H9 (cell line): Measurements from ENCODE around the gene BRICD5. TPM values are rescaled to one million over a fixed set of nuclear protein-coding genes. Genes with fewer than 3 reads are reported as not detected.

Experiments
- DNase-seq: peaks from one replicate; pipeline ENCODE4 v3.0.0-alpha.2; 2017
- H2AFZ ChIP-seq: one replicate; pipeline ENCODE4 v1.6.1; 2013; ENCODE audit warnings: mild to moderate bottlenecking, low read length, control low read depth, moderate library complexity
- H2AK5ac ChIP-seq: 2 replicates; pipeline ENCODE4 v1.6.1; 2013; ENCODE audit warnings: low read length, control low read depth, mixed read lengths; ENCODE audit not compliant: insufficient read length
- H2BK120ac ChIP-seq: one replicate; pipeline ENCODE4 v1.6.1; 2013; ENCODE audit warnings: low read depth, mild to moderate bottlenecking, low read length, control low read depth, inconsistent platforms; ENCODE audit not compliant: poor library complexity, severe bottlenecking
- H2BK12ac ChIP-seq: 2 replicates; pipeline ENCODE4 v1.6.1; 2013; ENCODE audit warnings: low read length, control low read depth, mixed read lengths, low read depth; ENCODE audit not compliant: insufficient read length
- H2BK15ac ChIP-seq: 2 replicates; pipeline ENCODE4 v1.6.1; 2013; ENCODE audit warnings: low read depth, low read length, control low read depth
- H2BK20ac ChIP-seq: one replicate; pipeline ENCODE4 v1.6.1; 2013; ENCODE audit warnings: low read depth, mild to moderate bottlenecking, low read length, control low read depth, inconsistent platforms; ENCODE audit not compliant: poor library complexity, severe bottlenecking
- H2BK5ac ChIP-seq: 2 replicates; pipeline ENCODE4 v1.6.1; 2013; ENCODE audit warnings: low read length, control low read depth, mixed read lengths; ENCODE audit not compliant: insufficient read length
- H3K14ac ChIP-seq: 2 replicates; pipeline ENCODE4 v1.6.1; 2013; ENCODE audit warnings: low read length, control low read depth; ENCODE audit not compliant: insufficient read depth
- H3K18ac ChIP-seq: 2 replicates; pipeline ENCODE4 v1.6.1; 2013; ENCODE audit warnings: low read depth, mild to moderate bottlenecking, mixed read lengths, low read length, control low read depth; ENCODE audit not compliant: insufficient read length
- H3K23ac ChIP-seq: 2 replicates; pipeline ENCODE4 v1.6.1; 2013; ENCODE audit warnings: low read length, control low read depth, mixed read lengths, low read depth; ENCODE audit not compliant: insufficient read length
- H3K23me2 ChIP-seq: 2 replicates; pipeline ENCODE4 v1.6.1; 2013; ENCODE audit warnings: low read depth, mild to moderate bottlenecking, mixed read lengths, low read length, control low read depth; ENCODE audit not compliant: insufficient read length, poor library complexity, severe bottlenecking
- H3K27ac ChIP-seq: 2 replicates; pipeline ENCODE4 v1.5.1; 2013; ENCODE audit warnings: low read length, control low read depth, mixed read lengths, low read depth; ENCODE audit not compliant: insufficient read length
- H3K27me3 ChIP-seq: 2 replicates; pipeline ENCODE4 v1.6.1; 2013; ENCODE audit warnings: low read length, control low read depth, inconsistent platforms; ENCODE audit not compliant: insufficient read depth
- H3K4ac ChIP-seq: 2 replicates; pipeline ENCODE4 v1.6.1; 2013; ENCODE audit warnings: low read depth, mild to moderate bottlenecking, control low read depth, inconsistent platforms, low read length, moderate library complexity
- H3K4me1 ChIP-seq: 2 replicates; pipeline ENCODE4 v1.6.1; 2013; ENCODE audit warnings: low read length, control low read depth, inconsistent platforms; ENCODE audit not compliant: insufficient read depth
- H3K4me2 ChIP-seq: 2 replicates; pipeline ENCODE4 v1.6.1; 2013; ENCODE audit warnings: low read length, control low read depth, mixed read lengths; ENCODE audit not compliant: insufficient read length, insufficient read depth
- H3K56ac ChIP-seq: 2 replicates; pipeline ENCODE4 v1.6.1; 2013; ENCODE audit warnings: low read depth, mild to moderate bottlenecking, mixed read lengths, low read length, control low read depth; ENCODE audit not compliant: insufficient read length
- H3K79me1 ChIP-seq: 2 replicates; pipeline ENCODE4 v1.6.1; 2013; ENCODE audit warnings: low read depth, mild to moderate bottlenecking, moderate library complexity, low read length, control low read depth, inconsistent platforms; ENCODE audit not compliant: insufficient read depth, poor library complexity, severe bottlenecking
- H3K79me2 ChIP-seq: 2 replicates; pipeline ENCODE4 v1.6.1; 2013; ENCODE audit warnings: low read length, control low read depth, inconsistent platforms; ENCODE audit not compliant: insufficient read depth
- H3K9ac ChIP-seq: 2 replicates; pipeline ENCODE4 v1.6.1; 2013; ENCODE audit warnings: low read length, control low read depth, mixed read lengths; ENCODE audit not compliant: insufficient read length; ENCODE audit errors: extremely low read depth
- H3K9me3 ChIP-seq: one replicate; pipeline ENCODE4 v1.6.1; 2013; ENCODE audit warnings: low read depth, low read length, inconsistent platforms; ENCODE audit not compliant: control insufficient read depth
- H3T11ph ChIP-seq: one replicate; pipeline ENCODE4 v1.6.1; 2013; ENCODE audit warnings: mild to moderate bottlenecking, low read length, control low read depth, inconsistent platforms
- H4K20me1 ChIP-seq: one replicate; pipeline ENCODE4 v1.6.1; 2013; ENCODE audit not compliant: control insufficient read depth, insufficient read length, insufficient read depth
- H4K5ac ChIP-seq: 2 replicates; pipeline ENCODE4 v1.6.1; 2013; ENCODE audit warnings: low read depth, mild to moderate bottlenecking, mixed read lengths, low read length, control low read depth; ENCODE audit not compliant: insufficient read length
- H4K8ac ChIP-seq: replicated peaks from 2 replicates; pipeline ENCODE4 v1.6.1; 2013; ENCODE audit warnings: low read length, control low read depth, mixed read lengths, low read depth; ENCODE audit not compliant: insufficient read length
- H4K91ac ChIP-seq: 2 replicates; pipeline ENCODE4 v1.6.1; 2013; ENCODE audit warnings: low read depth, mild to moderate bottlenecking, moderate library complexity, mixed read lengths, low read length, control low read depth; ENCODE audit not compliant: insufficient read length
- H3K27ac Mint-ChIP-seq, 3 experiments: 2 replicates in 2 of 3; 3 replicates in 1 of 3; pipeline ENCODE4 v1.8.0; 2020 to 2021; ENCODE audit warnings: mixed read lengths in 3 of 3, mild to moderate bottlenecking in 1 of 3, moderate library complexity in 1 of 3
- H3K27me3 Mint-ChIP-seq: 2 replicates; pipeline ENCODE4 v1.8.0; 2021; ENCODE audit warnings: low read depth, mild to moderate bottlenecking, moderate library complexity, mixed read lengths
- H3K36me3 Mint-ChIP-seq, 3 experiments: 2 replicates in 2 of 3; 3 replicates in 1 of 3; pipeline ENCODE4 v1.8.0; 2020 to 2021; ENCODE audit warnings: low read depth in 3 of 3, mixed read lengths in 3 of 3; ENCODE audit not compliant: insufficient read depth in 1 of 3
- H3K4me1 Mint-ChIP-seq, 2 experiments: 2 replicates each; pipeline ENCODE4 v1.8.0; 2020; ENCODE audit warnings: mixed read lengths in 2 of 2
- H3K4me3 Mint-ChIP-seq, 2 experiments: 2 replicates in 1 of 2; 3 replicates in 1 of 2; pipeline ENCODE4 v1.8.0; 2020 to 2021; ENCODE audit warnings: mild to moderate bottlenecking in 2 of 2, mixed read lengths in 2 of 2, moderate library complexity in 1 of 2
- H3K9me3 Mint-ChIP-seq, 2 experiments: 2 replicates in 1 of 2; 3 replicates in 1 of 2; pipeline ENCODE4 v1.8.0; 2020; ENCODE audit warnings: mild to moderate bottlenecking in 2 of 2, mixed read lengths in 2 of 2, moderate library complexity in 1 of 2
- CTCF ChIP-seq: fragments of 200-600 bp; sonication (generic); conservative IDR thresholded peaks from 3 replicates; pipeline ENCODE4 v1.8.0; 2021; ENCODE audit warnings: antibody characterized with exemption, mild to moderate bottlenecking
- WGBS: extraction: QIAGEN DNeasy Blood & Tissue Kit; methylation state at CpG from one replicate; pipeline ENCODE4 v1.1.7; 2013; ENCODE audit warnings: missing lambda C conversion rate, low lambda C conversion rate, mixed read lengths; ENCODE audit not compliant: insufficient read length; ENCODE audit errors: extremely low coverage; 5-methylcytosine and 5-hydroxymethylcytosine counted together
- total RNA-seq: library from RNA; stranded (reverse); gene quantifications from 2 replicates; pipeline ENCODE4 v1.2.1, GENCODE V29; 2021

The BRICD5 gene
- total RNA-seq, 1 experiment from 2014 or later, result 11.9 TPM

GRCh38 chr16:2186064-2186463 is 24.6 kb downstream of the BRICD5 start:
- no peaks in the 10 kb centered on the region for H3K4me1 ChIP-seq
- no peak for TF ChIP-seq CTCF
- no peak overlapping the region for H2AK5ac ChIP-seq
- H3K9ac ChIP-seq, result no peak overlapping the region
- no peak overlapping the region for H2BK12ac ChIP-seq
- no peak overlapping the region for H4K91ac ChIP-seq
- H3K27ac ChIP-seq, result no peak overlapping the region
- DNase-seq, result no peak
- no peak overlapping the region for H3K4me3 Mint-ChIP-seq
- no peaks in the 10 kb centered on the region; the same call in 1 of the 2 replicates for H3K27me3 Mint-ChIP-seq
- no peak overlapping the region for H4K8ac ChIP-seq
- no peaks in the 10 kb centered on the region for H3K9me3 ChIP-seq
- H3K4me2 ChIP-seq, result no peak overlapping the region
- no peak overlapping the region; a peak in 1 of 7 replicates for H3K27ac Mint-ChIP-seq
- no peaks in the 10 kb centered on the region for H3K9me3 Mint-ChIP-seq
- H3K23ac ChIP-seq, result no peak overlapping the region
- no peak overlapping the region for H2BK120ac ChIP-seq
- H4K20me1 ChIP-seq, result peaks cover 3% of the 10 kb centered on the region
- H3K4me1 Mint-ChIP-seq, result peaks cover 3 to 9% of the 10 kb centered on the region in 2 experiments
- H4K5ac ChIP-seq, result no peak overlapping the region
- no peak overlapping the region for H3K14ac ChIP-seq
- peaks cover 0 to 9% (median 4%) of the 10 kb centered on the region in 3 experiments; a peak in 3 of 7 replicates for H3K36me3 Mint-ChIP-seq
- no CpG with 5 or more reads among the region's 13 CpGs for WGBS
- H2BK15ac ChIP-seq, result no peak overlapping the region
- no peaks in the 10 kb centered on the region for H3K79me2 ChIP-seq
- no peaks in the 10 kb centered on the region for H3K27me3 ChIP-seq
- H2AFZ ChIP-seq, result no peak overlapping the region
- no peak overlapping the region for H3K4ac ChIP-seq
- H3K18ac ChIP-seq, result no peak overlapping the region
- no peaks in the 10 kb centered on the region for H3K79me1 ChIP-seq
- no peak overlapping the region for H2BK20ac ChIP-seq
- no peaks in the 10 kb centered on the region for H3K23me2 ChIP-seq
- H3K56ac ChIP-seq, result no peak overlapping the region
- H3T11ph ChIP-seq, result no peak overlapping the region
- H2BK5ac ChIP-seq, result no peak overlapping the region
